Esophagus muscularis mucosa (tissue), 4 donors: ENCODE measurements around the gene HMG20B. TPM values are rescaled to one million over a fixed set of nuclear protein-coding genes. Genes with fewer than 3 reads are reported as not detected.

Experiments
- DNase-seq: peaks from one replicate; pipeline ENCODE4 v3.0.0-alpha.2; 2017; ENCODE audit errors: extremely low spot score
- H3K27ac ChIP-seq, 4 donors: fragments of 200-600 bp; sonication (generic); replicated peaks in 1 of 4; 1 replicate in 3 of 4; 2 replicates in 1 of 4; pipeline ENCODE4 v1.5.1; 2016 to 2019; ENCODE audit warnings: mild to moderate bottlenecking in 1 of 4
- H3K27me3 ChIP-seq, 4 donors: fragments of 200-600 bp; sonication (generic); one replicate each; pipeline versions ENCODE4 v1.5.1 to v1.6.0; 2016 to 2019
- H3K36me3 ChIP-seq, 4 donors: fragments of 200-600 bp; sonication (generic); one replicate each; pipeline ENCODE4 v1.5.1; 2016 to 2019
- H3K4me1 ChIP-seq, 4 donors: fragments of 200-600 bp; sonication (generic); one replicate each; pipeline ENCODE4 v1.5.1; 2016 to 2019
- H3K4me3 ChIP-seq, 4 donors: fragments of 200-600 bp; sonication (generic); 1 replicate in 2 of 4; 2 replicates in 2 of 4; pipeline ENCODE4 v1.5.1; 2016 to 2019; ENCODE audit warnings: mild to moderate bottlenecking in 4 of 4, moderate library complexity in 1 of 4
- H3K9me3 ChIP-seq, 4 donors: fragments of 200-600 bp; sonication (generic); 1 replicate in 3 of 4; 2 replicates in 1 of 4; pipeline ENCODE4 v1.5.1; 2016 to 2019
- CTCF ChIP-seq, 3 experiments: fragments of 200-600 bp in 2 of 3; fragments of 450-650 bp in 1 of 3; sonication (generic) in 2 of 3; IDR thresholded peaks; one replicate each; pipeline ENCODE4 v1.5.1; 2017 to 2019; ENCODE audit warnings: antibody characterized with exemption in 3 of 3, mild to moderate bottlenecking in 2 of 3, moderate library complexity in 1 of 3
- EP300 ChIP-seq: sonication (generic); formaldehyde crosslinking; IDR thresholded peaks from one replicate; pipeline ENCODE4 v1.6.1; 2017; ENCODE audit warnings: antibody characterized with exemption
- POLR2A ChIP-seq: fragments of 450-650 bp; IDR thresholded peaks from one replicate; pipeline ENCODE4 v1.6.1; 2017; ENCODE audit warnings: antibody characterized with exemption, moderate library complexity, mild to moderate bottlenecking, low read depth
- POLR2AphosphoS5 ChIP-seq, 2 donors: sonication (generic); formaldehyde crosslinking; IDR thresholded peaks; one replicate each; pipeline ENCODE4 v1.6.1; 2017; ENCODE audit warnings: antibody characterized with exemption in 2 of 2
- WGBS: methylation state at CpG from one replicate; pipeline ENCODE4 v1.1.5; 2018; 5-methylcytosine and 5-hydroxymethylcytosine counted together
- intact Hi-C: fragments of 100-400 bp; cut with DNase I; formaldehyde crosslinking; loops from one replicate; pipeline ENCODE4 v1.15.1; 2023
- total RNA-seq, 4 donors: library from RNA; depleted of rRNA; stranded (reverse); fragments of >200 nt; gene quantifications; one replicate each; pipeline versions ENCODE4 v1.1.0 to v1.2.1, GENCODE V29; 2016

Gene HMG20B
- total RNA-seq, 4 donors from 2014 or later: 136 to 202 (median 161) TPM

- Histone ChIP-seq H3K4me3 (no peak overlapping the region), H3K4me1 (peaks cover 10 to 35% (median 31%) of the 10 kb centered on the region in 4 donors), H3K27me3 (no peaks in the 10 kb centered on the region), H3K36me3 (peaks cover 5 to 10% (median 9%) of the 10 kb centered on the region in 4 donors), H3K27ac (no peak overlapping the region), H3K9me3 (no peaks in the 10 kb centered on the region)
- WGBS: 80% methylated on average over 7 of the region's 7 CpGs
- intact Hi-C loops: no loop called here
- TF ChIP-seq CTCF (IDR thresholded peaks at IDR 0.05) (no peak), EP300 (no peak), POLR2A (no peak), POLR2AphosphoS5 (IDR thresholded peaks at IDR 0.05) (no peak)
- no peak for DNase-seq
Measured at GRCh38 chr19:3570606-3571011, 2.1 kb upstream of the HMG20B start.

GRCh38 chr19:3572132-3572854 is 451 bp upstream of the HMG20B start:
- peak overlapping the region; percentile 82 to 98 (median 94) for H3K4me3 ChIP-seq
- WGBS: 2% methylated on average over 12 of the region's 48 CpGs
- peaks cover 21 to 52% (median 48%) of the 10 kb centered on the region in 4 donors for H3K4me1 ChIP-seq
- DNase-seq: peak; percentile 100
- no peaks in the 10 kb centered on the region for H3K9me3 ChIP-seq
- peak overlapping the region; percentile 56 to 96 (median 88) for H3K27ac ChIP-seq
- peaks cover 5 to 14% (median 12%) of the 10 kb centered on the region in 4 donors for H3K36me3 ChIP-seq
- TF ChIP-seq CTCF (IDR thresholded peaks at IDR 0.05): no peak
- peak in 1 of 2 donors; percentile 75 for TF ChIP-seq POLR2AphosphoS5 (IDR thresholded peaks at IDR 0.05)
- H3K27me3 ChIP-seq: no peaks in the 10 kb centered on the region
- intact Hi-C loops: no loop called here

GRCh38 chr19:3573162-3573857 is 566 bp downstream of the HMG20B start:
- Histone ChIP-seq H3K27ac (peak overlapping the region; percentile 87 to 96 (median 88)), H3K27me3 (no peaks in the 10 kb centered on the region), H3K9me3 (no peaks in the 10 kb centered on the region), H3K36me3 (peaks cover 5 to 14% (median 12%) of the 10 kb centered on the region in 4 donors), H3K4me1 (peaks cover 21 to 60% (median 50%) of the 10 kb centered on the region in 4 donors), H3K4me3 (peak overlapping the region; percentile 82 to 98 (median 94))
- DNase-seq: no peak
- TF ChIP-seq CTCF (IDR thresholded peaks at IDR 0.05) (no peak), POLR2A (no peak), EP300 (no peak), POLR2AphosphoS5 (IDR thresholded peaks at IDR 0.05) (no peak)
- WGBS: 2% methylated on average over 19 of the region's 60 CpGs
- intact Hi-C loops: no loop called here

- no peaks in the 10 kb centered on the region for H3K27me3 ChIP-seq
- TF ChIP-seq EP300 (no peak), POLR2A (no peak), POLR2AphosphoS5 (IDR thresholded peaks at IDR 0.05) (peak in 1 of 2 donors; percentile 12), CTCF (IDR thresholded peaks at IDR 0.05) (no peak)
- H3K9me3 ChIP-seq: no peaks in the 10 kb centered on the region
- H3K36me3 ChIP-seq: peaks cover 5 to 14% (median 12%) of the 10 kb centered on the region in 4 donors
- peak overlapping the region; percentile 82 to 98 (median 94) for H3K4me3 ChIP-seq
- DNase-seq: peak; percentile 96
- peak overlapping the region; percentile 87 to 96 (median 88) for H3K27ac ChIP-seq
- 57% methylated on average over 46 of the region's 55 CpGs for WGBS
- intact Hi-C loops: no loop called here
- H3K4me1 ChIP-seq: peaks cover 21 to 62% (median 50%) of the 10 kb centered on the region in 4 donors
Measured at GRCh38 chr19:3573858-3574637, 1.3 kb downstream of the HMG20B start.
